HG03565 (cell line): Measurements from ENCODE around the gene CD96.
"Not testable (repeated sequence)": the region's sequence is repeated elsewhere in the genome, so short reads cannot be mapped to it uniquely, and the experiment has no call there.

ENCODE experiments used
- ATAC-seq: cut with Tn5 transposase; IDR thresholded peaks from one replicate; pipeline ENCODE4 v1.9.1; 2021; ENCODE audit warnings: mild to moderate bottlenecking, moderate library complexity; ENCODE audit not compliant: unreplicated experiment

Gene CD96

GRCh38 chr3:111548092-111548491 lies 6.1 kb downstream of the CD96 start:
- peak; percentile 63 for ATAC-seq

GRCh38 chr3:111548756-111549155 lies 6.8 kb downstream of the CD96 start:
- ATAC-seq, result no peak

- ATAC-seq, result not testable (repeated sequence)
These were observed 19.9 kb downstream of the CD96 start for GRCh38 chr3:111561902-111562301.

GRCh38 chr3:111566844-111567243 lies 24.8 kb downstream of the CD96 start:
- no peak for ATAC-seq

GRCh38 chr3:111568355-111568754 lies 26.4 kb downstream of the CD96 start:
- ATAC-seq, result no peak

GRCh38 chr3:111568911-111569310 lies 26.9 kb downstream of the CD96 start:
- ATAC-seq, result no peak

GRCh38 chr3:111570404-111571030 lies 28.5 kb downstream of the CD96 start:
- ATAC-seq, result no peak

GRCh38 chr3:111571282-111571681 lies 29.3 kb downstream of the CD96 start:
- ATAC-seq, result no peak

GRCh38 chr3:111571907-111572460 lies 30.0 kb downstream of the CD96 start:
- ATAC-seq, result no peak

GRCh38 chr3:111577113-111577512 lies 35.1 kb downstream of the CD96 start:
- ATAC-seq, result no peak

GRCh38 chr3:111577798-111578685 lies 36.0 kb downstream of the CD96 start:
- peak; percentile 97 for ATAC-seq

GRCh38 chr3:111578867-111579266 lies 36.9 kb downstream of the CD96 start:
- no peak for ATAC-seq

GRCh38 chr3:111579495-111579894 lies 37.5 kb downstream of the CD96 start:
- no peak for ATAC-seq

- ATAC-seq, result no peak
These were observed 39.6 kb downstream of the CD96 start for GRCh38 chr3:111581403-111582119.

- ATAC-seq, result no peak
These were observed 40.1 kb downstream of the CD96 start for GRCh38 chr3:111582120-111582474.

- no peak for ATAC-seq
These were observed 42.7 kb downstream of the CD96 start for GRCh38 chr3:111584744-111585143.

- ATAC-seq, result no peak
These were observed 43.2 kb downstream of the CD96 start for GRCh38 chr3:111585217-111585616.

- ATAC-seq, result no peak
These were observed 46.5 kb downstream of the CD96 start for GRCh38 chr3:111588527-111588926.

GRCh38 chr3:111589303-111590142 lies 47.5 kb downstream of the CD96 start:
- ATAC-seq, result no peak

- ATAC-seq, result no peak
These were observed 48.1 kb downstream of the CD96 start for GRCh38 chr3:111590143-111590491.

- no peak for ATAC-seq
These were observed 49.6 kb downstream of the CD96 start for GRCh38 chr3:111591555-111591954.
